Measurements from ENCODE around the gene GSDME.

- TF ChIP-seq CTCF (IDR thresholded peaks at IDR 0.05 in 4 of 5, conservative IDR thresholded peaks at IDR 0.05 in 1 of 5) (no peak), POLR2A (IDR thresholded peaks at IDR 0.05) (no peak)
Measured at GRCh38 chr7:24690251-24690650, 67.0 kb downstream of the GSDME start.
